Mesendoderm (in vitro differentiated cells): ENCODE data around the gene HLF.

Source experiments
- DNase-seq: peaks from one replicate; pipeline ENCODE4 v3.0.0; 2013
- H2AK5ac ChIP-seq: 2 replicates; pipeline ENCODE4 v1.6.1; 2013; ENCODE audit warnings: low read length, inconsistent platforms
- H2BK120ac ChIP-seq: 2 replicates; pipeline ENCODE4 v1.6.1; 2013; ENCODE audit warnings: low read depth, mild to moderate bottlenecking, low read length, moderate library complexity, mixed read lengths
- H2BK15ac ChIP-seq: replicated peaks from 2 replicates; pipeline ENCODE4 v1.6.1; 2013; ENCODE audit warnings: low read depth, mild to moderate bottlenecking, moderate library complexity
- H2BK5ac ChIP-seq: 2 replicates; pipeline ENCODE4 v1.6.1; 2013; ENCODE audit warnings: low read length, inconsistent platforms
- H3K18ac ChIP-seq: 2 replicates; pipeline ENCODE4 v1.6.1; 2013; ENCODE audit warnings: mild to moderate bottlenecking, low read length, mixed read lengths
- H3K23ac ChIP-seq: one replicate; pipeline ENCODE4 v1.6.1; 2013; ENCODE audit warnings: low read length
- H3K27ac ChIP-seq: 2 replicates; pipeline ENCODE4 v1.5.1; 2013; ENCODE audit warnings: low read depth, mild to moderate bottlenecking, inconsistent platforms, low read length, moderate library complexity
- H3K27me3 ChIP-seq: 2 replicates; pipeline ENCODE4 v1.6.1; 2013; ENCODE audit warnings: low read length, control low read depth, mild to moderate bottlenecking, inconsistent platforms; ENCODE audit not compliant: insufficient read depth, poor library complexity
- H3K36me3 ChIP-seq: 2 replicates; pipeline ENCODE4 v1.6.1; 2013; ENCODE audit warnings: low read length, inconsistent platforms; ENCODE audit not compliant: control insufficient read depth, insufficient read depth
- H3K4ac ChIP-seq: one replicate; pipeline ENCODE4 v1.6.1; 2013; ENCODE audit warnings: low read depth, mild to moderate bottlenecking, low read length, moderate library complexity
- H3K4me1 ChIP-seq: 2 replicates; pipeline ENCODE4 v1.6.1; 2013; ENCODE audit warnings: low read depth, low read length, inconsistent platforms; ENCODE audit not compliant: control insufficient read depth
- H3K4me2 ChIP-seq: 2 replicates; pipeline ENCODE4 v1.6.1; 2013; ENCODE audit warnings: low read length
- H3K4me3 ChIP-seq: 2 replicates; pipeline ENCODE4 v1.5.1; 2013; ENCODE audit warnings: mild to moderate bottlenecking, low read length
- H3K56ac ChIP-seq: one replicate; pipeline ENCODE4 v1.6.1; 2013; ENCODE audit warnings: low read length
- H3K79me1 ChIP-seq: 2 replicates; pipeline ENCODE4 v1.6.1; 2013; ENCODE audit warnings: low read length, inconsistent platforms
- H3K79me2 ChIP-seq: 2 replicates; pipeline ENCODE4 v1.6.1; 2013; ENCODE audit warnings: mild to moderate bottlenecking, low read length; ENCODE audit not compliant: control insufficient read depth, insufficient read depth
- H3K9ac ChIP-seq: 2 replicates; pipeline ENCODE4 v1.6.1; 2013; ENCODE audit warnings: low read length, inconsistent platforms
- H4K5ac ChIP-seq: one replicate; pipeline ENCODE4 v1.6.1; 2013; ENCODE audit warnings: low read length
- H4K8ac ChIP-seq: one replicate; pipeline ENCODE4 v1.6.1; 2013; ENCODE audit warnings: low read depth, mild to moderate bottlenecking, control low read depth, low read length, moderate library complexity
- WGBS: extraction: QIAGEN DNeasy Blood & Tissue Kit; methylation state at CpG from one replicate; pipeline ENCODE4 v1.1.7; 2013; ENCODE audit warnings: low lambda C conversion rate, missing lambda C conversion rate; ENCODE audit not compliant: insufficient coverage; ENCODE audit errors: extremely low coverage; 5-methylcytosine and 5-hydroxymethylcytosine counted together

The HLF gene

GRCh38 chr17:55242476-55242875 lies 22.3 kb upstream of the HLF start:
- peaks cover 3% of the 10 kb centered on the region for H3K4me1 ChIP-seq
- no peak overlapping the region for H2AK5ac ChIP-seq
- H2BK15ac ChIP-seq = no peak overlapping the region
- H4K8ac ChIP-seq = no peak overlapping the region
- no peak overlapping the region for H3K4me2 ChIP-seq
- no peak overlapping the region for H3K9ac ChIP-seq
- H3K23ac ChIP-seq = no peak overlapping the region
- no peaks in the 10 kb centered on the region for H3K36me3 ChIP-seq
- DNase-seq = no peak
- no peak overlapping the region for H2BK120ac ChIP-seq
- no peaks in the 10 kb centered on the region for H3K79me1 ChIP-seq
- no CpG with 5 or more reads among the region's 2 CpGs for WGBS
- no peak overlapping the region for H3K4ac ChIP-seq
- no peak overlapping the region for H2BK5ac ChIP-seq
- H3K79me2 ChIP-seq = no peaks in the 10 kb centered on the region
- no peak overlapping the region for H3K4me3 ChIP-seq
- no peaks in the 10 kb centered on the region for H3K27me3 ChIP-seq
- H3K56ac ChIP-seq = no peak overlapping the region
- no peak overlapping the region for H3K27ac ChIP-seq
- no peak overlapping the region for H4K5ac ChIP-seq
- no peak overlapping the region for H3K18ac ChIP-seq

- H3K36me3 ChIP-seq = no peaks in the 10 kb centered on the region
- no peak overlapping the region for H3K27ac ChIP-seq
- no peak overlapping the region for H2BK15ac ChIP-seq
- H3K79me2 ChIP-seq = no peaks in the 10 kb centered on the region
- no peak overlapping the region for H4K5ac ChIP-seq
- no peak overlapping the region for H3K4me3 ChIP-seq
- H2AK5ac ChIP-seq = no peak overlapping the region
- H2BK5ac ChIP-seq = no peak overlapping the region
- no peak overlapping the region for H3K4ac ChIP-seq
- H2BK120ac ChIP-seq = no peak overlapping the region
- no CpG with 5 or more reads among the region's 3 CpGs for WGBS
- H3K9ac ChIP-seq = no peak overlapping the region
- DNase-seq = no peak
- H3K18ac ChIP-seq = no peak overlapping the region
- H4K8ac ChIP-seq = no peak overlapping the region
- no peak overlapping the region for H3K4me2 ChIP-seq
- H3K27me3 ChIP-seq = no peaks in the 10 kb centered on the region
- no peak overlapping the region for H3K56ac ChIP-seq
- H3K23ac ChIP-seq = no peak overlapping the region
- H3K4me1 ChIP-seq = no peaks in the 10 kb centered on the region
- no peaks in the 10 kb centered on the region for H3K79me1 ChIP-seq
Measured at GRCh38 chr17:55245986-55246385, 18.8 kb upstream of the HLF start.

- Histone ChIP-seq H3K27ac (no peak overlapping the region), H3K79me2 (no peaks in the 10 kb centered on the region), H3K4me1 (no peaks in the 10 kb centered on the region), H3K4me3 (no peak overlapping the region), H3K18ac (no peak overlapping the region), H3K56ac (no peak overlapping the region), H2BK15ac (no peak overlapping the region), H3K23ac (no peak overlapping the region), H3K9ac (no peak overlapping the region), H3K27me3 (no peaks in the 10 kb centered on the region), H3K36me3 (no peaks in the 10 kb centered on the region), H2BK120ac (no peak overlapping the region), H4K5ac (no peak overlapping the region), H4K8ac (no peak overlapping the region), H2AK5ac (no peak overlapping the region), H3K4me2 (no peak overlapping the region), H3K4ac (no peak overlapping the region), H2BK5ac (no peak overlapping the region), H3K79me1 (no peaks in the 10 kb centered on the region)
- WGBS = no CpG with 5 or more reads among the region's 1 CpG
- no peak for DNase-seq
Measured at GRCh38 chr17:55246583-55246982, 18.2 kb upstream of the HLF start.

- Histone ChIP-seq H3K9ac (no peak overlapping the region), H2BK120ac (no peak overlapping the region), H3K36me3 (no peaks in the 10 kb centered on the region), H2AK5ac (no peak overlapping the region), H3K4ac (no peak overlapping the region), H2BK5ac (no peak overlapping the region), H3K18ac (no peak overlapping the region), H3K23ac (no peak overlapping the region), H3K4me1 (no peaks in the 10 kb centered on the region), H3K4me2 (no peak overlapping the region), H3K79me1 (no peaks in the 10 kb centered on the region), H3K79me2 (no peaks in the 10 kb centered on the region), H2BK15ac (no peak overlapping the region), H3K4me3 (no peak overlapping the region), H3K27me3 (no peaks in the 10 kb centered on the region), H4K8ac (no peak overlapping the region), H3K27ac (no peak overlapping the region), H4K5ac (no peak overlapping the region), H3K56ac (no peak overlapping the region)
- DNase-seq = no peak
- WGBS = no CpG with 5 or more reads among the region's 2 CpGs
Measured at GRCh38 chr17:55248077-55248476, 16.7 kb upstream of the HLF start.

GRCh38 chr17:55249861-55250260 lies 14.9 kb upstream of the HLF start:
- Histone ChIP-seq H2BK5ac (no peak overlapping the region), H2BK120ac (no peak overlapping the region), H3K79me2 (no peaks in the 10 kb centered on the region), H4K5ac (no peak overlapping the region), H3K4me2 (no peak overlapping the region), H2BK15ac (no peak overlapping the region), H3K9ac (no peak overlapping the region), H3K18ac (no peak overlapping the region), H3K4me1 (no peaks in the 10 kb centered on the region), H3K4me3 (no peak overlapping the region), H3K27ac (no peak overlapping the region), H3K27me3 (no peaks in the 10 kb centered on the region), H2AK5ac (no peak overlapping the region), H3K23ac (no peak overlapping the region), H3K36me3 (no peaks in the 10 kb centered on the region), H3K56ac (no peak overlapping the region), H3K79me1 (no peaks in the 10 kb centered on the region), H3K4ac (no peak overlapping the region), H4K8ac (no peak overlapping the region)
- WGBS = no CpG with 5 or more reads among the region's 7 CpGs
- DNase-seq = no peak

GRCh38 chr17:55254375-55254774 lies 10.4 kb upstream of the HLF start:
- Histone ChIP-seq H3K23ac (no peak overlapping the region), H3K36me3 (no peaks in the 10 kb centered on the region), H3K27me3 (no peaks in the 10 kb centered on the region), H4K8ac (no peak overlapping the region), H3K18ac (no peak overlapping the region), H2AK5ac (no peak overlapping the region), H3K56ac (no peak overlapping the region), H3K4me1 (no peaks in the 10 kb centered on the region), H2BK15ac (no peak overlapping the region), H3K4me2 (no peak overlapping the region), H3K79me2 (no peaks in the 10 kb centered on the region), H4K5ac (no peak overlapping the region), H3K79me1 (no peaks in the 10 kb centered on the region), H3K9ac (no peak overlapping the region), H3K4me3 (no peak overlapping the region), H3K4ac (no peak overlapping the region), H2BK120ac (no peak overlapping the region), H3K27ac (no peak overlapping the region), H2BK5ac (no peak overlapping the region)
- WGBS = no CpG with 5 or more reads among the region's 6 CpGs
- no peak for DNase-seq
